ENCODE data around the gene THRB. TPM values are rescaled to one million over a fixed set of nuclear protein-coding genes. Genes with fewer than 3 reads are reported as not detected.

Gene THRB
- total and polyA plus RNA-seq, 2 donors (not counting 3 experiments of a cell fraction or from before 2014, with no cell fraction given) = 0.06 TPM; not detected in 1

- Histone ChIP-seq H2AFZ (ENCODE audit: low read depth, low read length) (no peak overlapping the region), H3K79me2 (ENCODE audit: control insufficient read depth, insufficient read depth, low read length) (no peaks in the 10 kb centered on the region), H3K9me1 (replicated peaks; ENCODE audit: control insufficient read depth, extremely low read depth, insufficient read depth, low read length) (no peaks in the 10 kb centered on the region), H3K9ac (replicated peaks; ENCODE audit: extremely low read depth, insufficient read depth, low read length) (no peak overlapping the region), H3K4me3 (replicated peaks in 1 of 3; ENCODE audit: insufficient read depth in 1 of 3, low read depth in 1 of 3, low read length in 3 of 3) (no peak overlapping the region), H3K36me3 (ENCODE audit: control insufficient read depth in 2 of 2, extremely low read depth in 1 of 2, insufficient read depth in 2 of 2, low read length in 2 of 2) (no peaks in the 10 kb centered on the region), H4K20me1 (replicated peaks; ENCODE audit: control insufficient read depth, extremely low read depth, insufficient read depth, low read length) (no peaks in the 10 kb centered on the region), H3K4me1 (ENCODE audit: control insufficient read depth, extremely low read depth, insufficient read depth, low read length) (no peaks in the 10 kb centered on the region), H3K27ac (ENCODE audit: insufficient read depth, low read depth, low read length) (no peak overlapping the region), H3K27me3 (ENCODE audit: control insufficient read depth in 2 of 2, insufficient read depth in 2 of 2, low read length in 2 of 2) (no peaks in the 10 kb centered on the region), H3K4me2 (ENCODE audit: insufficient read depth, low read length) (no peak overlapping the region), H3K9me3 (replicated peaks; ENCODE audit: control insufficient read depth, insufficient read depth, low read length) (no peaks in the 10 kb centered on the region)
- FAIRE-seq = no peak
- intact Hi-C loops (cut with micrococcal nuclease) (no loop called here), dilution Hi-C loops (cut with MboI; ENCODE audit: extremely low pct_ligation_motif_present, low sequenced_read_pairs) (no loop called here)
- no TSS peak for BruUV-seq (replicated peaks)
- DNase-seq (ENCODE audit: low read depth, low spot score) = no peak
- TF ChIP-seq CTCF (IDR thresholded peaks at IDR 0.05; ENCODE audit: extremely low read depth in 1 of 2, insufficient read depth in 1 of 2, low read depth in 1 of 2, low read length in 2 of 2) = no peak
- ChIA-PET CTCF (no interaction called here), POLR2A (no interaction called here)
Observed at GRCh38 chr3:24101676-24102168, 392.9 kb downstream of the THRB start.

GRCh38 chr3:24100696-24101402 lies 393.8 kb downstream of the THRB start:
- Histone ChIP-seq H3K9me3 (replicated peaks; ENCODE audit: control insufficient read depth, insufficient read depth, low read length) (no peaks in the 10 kb centered on the region), H3K4me1 (ENCODE audit: control insufficient read depth, extremely low read depth, insufficient read depth, low read length) (no peaks in the 10 kb centered on the region), H3K36me3 (ENCODE audit: control insufficient read depth in 2 of 2, extremely low read depth in 1 of 2, insufficient read depth in 2 of 2, low read length in 2 of 2) (no peaks in the 10 kb centered on the region), H3K27me3 (ENCODE audit: control insufficient read depth in 2 of 2, insufficient read depth in 2 of 2, low read length in 2 of 2) (no peaks in the 10 kb centered on the region), H2AFZ (ENCODE audit: low read depth, low read length) (no peak overlapping the region), H3K4me2 (ENCODE audit: insufficient read depth, low read length) (no peak overlapping the region), H3K4me3 (replicated peaks in 1 of 3; ENCODE audit: insufficient read depth in 1 of 3, low read depth in 1 of 3, low read length in 3 of 3) (no peak overlapping the region), H3K9ac (replicated peaks; ENCODE audit: extremely low read depth, insufficient read depth, low read length) (no peak overlapping the region), H4K20me1 (replicated peaks; ENCODE audit: control insufficient read depth, extremely low read depth, insufficient read depth, low read length) (no peaks in the 10 kb centered on the region), H3K9me1 (replicated peaks; ENCODE audit: control insufficient read depth, extremely low read depth, insufficient read depth, low read length) (no peaks in the 10 kb centered on the region), H3K79me2 (ENCODE audit: control insufficient read depth, insufficient read depth, low read length) (no peaks in the 10 kb centered on the region), H3K27ac (ENCODE audit: insufficient read depth, low read depth, low read length) (no peak overlapping the region)
- ChIA-PET CTCF (no interaction called here), POLR2A (no interaction called here)
- FAIRE-seq (no peak), DNase-seq (ENCODE audit: low read depth, low spot score) (no peak)
- TF ChIP-seq POLR2A (IDR thresholded peaks at IDR 0.05; ENCODE audit: low read depth, low read length) (no peak), MYC (IDR thresholded peaks at IDR 0.05; ENCODE audit: low read depth, low read length) (no peak), GATA2 (IDR thresholded peaks at IDR 0.05; ENCODE audit: insufficient read depth, insufficient read length, low read depth, low read length) (no peak), EZH2 (IDR thresholded peaks at IDR 0.05; ENCODE audit: borderline replicate concordance, low read depth, low read length, severe bottlenecking) (no peak), CTCF (IDR thresholded peaks at IDR 0.05; ENCODE audit: extremely low read depth in 1 of 2, insufficient read depth in 1 of 2, low read depth in 1 of 2, low read length in 2 of 2) (no peak), POLR2AphosphoS5 (IDR thresholded peaks at IDR 0.05; ENCODE audit: insufficient read depth, low read depth, low read length) (no peak), FOS (IDR thresholded peaks at IDR 0.05; ENCODE audit: borderline replicate concordance, insufficient read depth, low read length) (no peak), JUN (IDR thresholded peaks at IDR 0.05; ENCODE audit: borderline replicate concordance, insufficient read depth, insufficient read length, low read depth) (no peak), MAX (IDR thresholded peaks at IDR 0.05; ENCODE audit: insufficient read depth, insufficient read length) (no peak)
- dilution Hi-C loops (cut with MboI; ENCODE audit: extremely low pct_ligation_motif_present, low sequenced_read_pairs) = no loop called here
- no TSS peak for BruUV-seq (replicated peaks)
- intact Hi-C loops (cut with micrococcal nuclease) = no loop called here

All from endothelial cell of umbilical vein (primary cell).